ENCODE measurements around the gene ARHGAP24. TPM values are rescaled to one million over a fixed set of nuclear protein-coding genes. Genes with fewer than 3 reads are reported as not detected.

ARHGAP24 gene
- total RNA-seq, 3 donors from 2014 or later, result 5.2 to 11.6 (median 6.7) TPM

- no peak overlapping the region for H3K4me3 ChIP-seq
- H3K36me3 ChIP-seq (ENCODE audit: low read depth), result no peaks in the 10 kb centered on the region
- ATAC-seq, result no peak
- TF ChIP-seq CTCF (IDR thresholded peaks at IDR 0.05), result no peak
- no peaks in the 10 kb centered on the region for H3K4me1 ChIP-seq (ENCODE audit: low read depth)
- intact Hi-C loops (cut with DNase I, micrococcal nuclease), result no loop called here
- no peak for DNase-seq
- no peaks in the 10 kb centered on the region for H3K9me3 ChIP-seq
Observed at GRCh38 chr4:85733798-85734197, 258.8 kb downstream of the ARHGAP24 start.

- ATAC-seq (no peak), DNase-seq (no peak)
- intact Hi-C loops (cut with DNase I, micrococcal nuclease), result no loop called here
Observed at GRCh38 chr4:85734424-85734831, 259.5 kb downstream of the ARHGAP24 start.

GRCh38 chr4:85736571-85736970, 261.6 kb downstream of the ARHGAP24 start:
- ATAC-seq, result no peak
- no peaks in the 10 kb centered on the region for H3K4me1 ChIP-seq (ENCODE audit: low read depth)
- intact Hi-C loops (cut with DNase I, micrococcal nuclease), result no loop called here
- no peak for DNase-seq
- no peaks in the 10 kb centered on the region for H3K9me3 ChIP-seq
- H3K36me3 ChIP-seq (ENCODE audit: low read depth), result no peaks in the 10 kb centered on the region
- H3K4me3 ChIP-seq, result no peak overlapping the region
- no peak for TF ChIP-seq CTCF (IDR thresholded peaks at IDR 0.05)

More at GRCh38 chr4:85734424-85734831, 259.5 kb downstream of the ARHGAP24 start:
- no peak for TF ChIP-seq CTCF (IDR thresholded peaks at IDR 0.05)
- Histone ChIP-seq H3K9me3 (no peaks in the 10 kb centered on the region), H3K4me1 (ENCODE audit: low read depth) (no peaks in the 10 kb centered on the region), H3K36me3 (ENCODE audit: low read depth) (no peaks in the 10 kb centered on the region), H3K4me3 (no peak overlapping the region)

GRCh38 chr4:85737254-85737653, 262.3 kb downstream of the ARHGAP24 start:
- intact Hi-C loops (cut with DNase I, micrococcal nuclease), result no loop called here
- ATAC-seq (no peak), DNase-seq (no peak)
- H3K9me3 ChIP-seq, result no peaks in the 10 kb centered on the region
- H3K36me3 ChIP-seq (ENCODE audit: low read depth), result no peaks in the 10 kb centered on the region
- no peak overlapping the region for H3K4me3 ChIP-seq
- no peaks in the 10 kb centered on the region for H3K4me1 ChIP-seq (ENCODE audit: low read depth)
- TF ChIP-seq CTCF (IDR thresholded peaks at IDR 0.05), result no peak

GRCh38 chr4:85738721-85739120, 263.8 kb downstream of the ARHGAP24 start:
- intact Hi-C loops (cut with DNase I, micrococcal nuclease), result no loop called here
- no peaks in the 10 kb centered on the region for H3K9me3 ChIP-seq
- no peaks in the 10 kb centered on the region for H3K4me1 ChIP-seq (ENCODE audit: low read depth)
- no peaks in the 10 kb centered on the region for H3K36me3 ChIP-seq (ENCODE audit: low read depth)
- TF ChIP-seq CTCF (IDR thresholded peaks at IDR 0.05), result no peak
- no peak for ATAC-seq
- no peak overlapping the region for H3K4me3 ChIP-seq
- no peak for DNase-seq

GRCh38 chr4:85740431-85740861, 265.5 kb downstream of the ARHGAP24 start:
- TF ChIP-seq CTCF (IDR thresholded peaks at IDR 0.05), result no peak
- Histone ChIP-seq H3K36me3 (ENCODE audit: low read depth) (no peaks in the 10 kb centered on the region), H3K4me1 (ENCODE audit: low read depth) (no peaks in the 10 kb centered on the region), H3K9me3 (no peaks in the 10 kb centered on the region), H3K4me3 (no peak overlapping the region)
- DNase-seq, result no peak
- no peak for ATAC-seq
- intact Hi-C loops (cut with DNase I, micrococcal nuclease), result no loop called here
